Ishikawa (cell line): ENCODE data around the gene PDZRN3.

Source experiments
- CEBPB ChIP-seq: IDR thresholded peaks from 2 replicates; pipeline ENCODE4 v1.6.1; 2012
- CREB1 ChIP-seq: IDR thresholded peaks from 2 replicates; pipeline ENCODE4 v1.6.1; 2012; ENCODE audit warnings: low read depth
- EGR1 ChIP-seq: IDR thresholded peaks from 2 replicates; pipeline ENCODE4 v1.6.1; 2012
- EP300 ChIP-seq: IDR thresholded peaks from 2 replicates; pipeline ENCODE4 v1.6.1; 2012; ENCODE audit warnings: borderline replicate concordance
- FOXM1 ChIP-seq: IDR thresholded peaks from 2 replicates; pipeline ENCODE4 v1.6.1; 2012; ENCODE audit warnings: low read depth, borderline replicate concordance
- MAX ChIP-seq: IDR thresholded peaks from 2 replicates; pipeline ENCODE4 v1.6.1; 2012
- NFIC ChIP-seq: IDR thresholded peaks from 2 replicates; pipeline ENCODE4 v1.6.1; 2012
- RAD21 ChIP-seq: IDR thresholded peaks from 2 replicates; pipeline ENCODE4 v1.6.1; 2012; ENCODE audit warnings: low read depth
- REST ChIP-seq: IDR thresholded peaks from 2 replicates; pipeline ENCODE4 v1.6.1; 2012; ENCODE audit warnings: low read depth, mild to moderate bottlenecking
- TAF1 ChIP-seq: IDR thresholded peaks from 2 replicates; pipeline ENCODE4 v1.6.1; 2012; ENCODE audit warnings: low read depth, mild to moderate bottlenecking
- TCF12 ChIP-seq: IDR thresholded peaks from 2 replicates; pipeline ENCODE4 v1.6.1; 2012; ENCODE audit warnings: low read depth
- TEAD4 ChIP-seq: IDR thresholded peaks from 2 replicates; pipeline ENCODE4 v1.6.1; 2012
- USF1 ChIP-seq: IDR thresholded peaks from 2 replicates; pipeline ENCODE4 v1.6.1; 2012
- YY1 ChIP-seq: IDR thresholded peaks from 2 replicates; pipeline ENCODE4 v1.6.1; 2012; ENCODE audit warnings: low read depth
- ZBTB7A ChIP-seq: IDR thresholded peaks from 2 replicates; pipeline ENCODE4 v1.6.1; 2012; ENCODE audit warnings: low read depth

The PDZRN3 gene

GRCh38 chr3:73624017-73624820 lies 522 bp downstream of the PDZRN3 start:
- TF ChIP-seq MAX (peak; percentile 86; the same call in 1 of the 2 replicates), CREB1 (no peak)

- no peak for TF ChIP-seq EGR1
- no peak for TF ChIP-seq CEBPB
- TF ChIP-seq FOXM1, result no peak
- TF ChIP-seq NFIC, result no peak
- no peak for TF ChIP-seq TEAD4
- no peak for TF ChIP-seq YY1
- TF ChIP-seq RAD21, result no peak
- TF ChIP-seq TAF1, result no peak
- TF ChIP-seq CREB1, result no peak
- TF ChIP-seq EP300, result no peak
- no peak for TF ChIP-seq TCF12
- TF ChIP-seq USF1, result no peak
- no peak for TF ChIP-seq MAX
- TF ChIP-seq REST, result no peak
- no peak for TF ChIP-seq ZBTB7A
These were observed 1.4 kb downstream of the PDZRN3 start for GRCh38 chr3:73623346-73623745.

GRCh38 chr3:73622091-73622805 lies 2.5 kb downstream of the PDZRN3 start:
- no peak for TF ChIP-seq FOXM1
- TF ChIP-seq CEBPB, result no peak
- no peak for TF ChIP-seq MAX

GRCh38 chr3:73621388-73621787 lies 3.4 kb downstream of the PDZRN3 start:
- TF ChIP-seq EGR1, result no peak
- TF ChIP-seq NFIC, result no peak
- no peak for TF ChIP-seq USF1
- TF ChIP-seq RAD21, result no peak
- no peak for TF ChIP-seq MAX
- TF ChIP-seq TEAD4, result no peak
- no peak for TF ChIP-seq TAF1

GRCh38 chr3:73618461-73618860 lies 6.3 kb downstream of the PDZRN3 start:
- TF ChIP-seq ZBTB7A (no peak), FOXM1 (no peak), CEBPB (no peak), USF1 (no peak), CREB1 (no peak), MAX (no peak), EGR1 (no peak)

- no peak for TF ChIP-seq YY1
- TF ChIP-seq NFIC, result no peak
- TF ChIP-seq REST, result no peak
- TF ChIP-seq ZBTB7A, result no peak
- TF ChIP-seq CEBPB, result no peak
- TF ChIP-seq TCF12, result no peak
- no peak for TF ChIP-seq MAX
- no peak for TF ChIP-seq USF1
- TF ChIP-seq FOXM1, result no peak
- no peak for TF ChIP-seq RAD21
- no peak for TF ChIP-seq EGR1
- TF ChIP-seq TEAD4, result no peak
- TF ChIP-seq TAF1, result no peak
- no peak for TF ChIP-seq EP300
- no peak for TF ChIP-seq CREB1
These were observed 8.7 kb downstream of the PDZRN3 start for GRCh38 chr3:73616056-73616455.
